ENCODE measurements around the gene DNAH9. TPM values are rescaled to one million over a fixed set of nuclear protein-coding genes. Genes with fewer than 3 reads are reported as not detected.
A peak's percentile ranks its signal among the peaks of the same experiment; 100 is the strongest.

The DNAH9 gene
- total RNA-seq, 1 donor from 2014 or later: 0.22 TPM

GRCh38 chr17:11738151-11738550 is 139.9 kb downstream of the DNAH9 start:
- ATAC-seq (no peak), DNase-seq (no peak)
- intact Hi-C loops (cut with micrococcal nuclease): no loop called here

GRCh38 chr17:11739351-11739750 is 141.1 kb downstream of the DNAH9 start:
- ATAC-seq (no peak), DNase-seq (no peak)
- intact Hi-C loops (cut with micrococcal nuclease): no loop called here

DNA sequence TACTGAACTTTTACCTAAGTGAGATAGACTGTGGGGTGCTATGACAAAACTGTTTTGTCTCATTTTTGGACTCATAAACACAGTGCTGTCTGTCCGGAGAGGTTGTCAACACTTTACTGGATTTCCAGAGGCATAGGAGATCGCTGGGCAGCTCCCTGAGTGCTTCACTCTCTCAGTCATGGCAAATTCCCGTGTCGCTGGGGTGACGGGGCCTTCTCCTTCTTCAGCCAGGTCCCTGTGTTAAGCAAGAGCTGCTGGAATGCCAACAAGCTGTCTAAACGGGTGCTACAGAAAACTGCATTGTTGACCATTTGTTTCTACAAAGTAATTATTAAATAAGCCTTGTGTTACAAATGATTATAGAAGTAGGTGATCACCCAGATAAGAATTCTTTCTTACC is 141.6 kb downstream of the DNAH9 start:
- no peak for DNase-seq
- intact Hi-C loops (cut with micrococcal nuclease): no loop called here
- no peak for ATAC-seq

DNA sequence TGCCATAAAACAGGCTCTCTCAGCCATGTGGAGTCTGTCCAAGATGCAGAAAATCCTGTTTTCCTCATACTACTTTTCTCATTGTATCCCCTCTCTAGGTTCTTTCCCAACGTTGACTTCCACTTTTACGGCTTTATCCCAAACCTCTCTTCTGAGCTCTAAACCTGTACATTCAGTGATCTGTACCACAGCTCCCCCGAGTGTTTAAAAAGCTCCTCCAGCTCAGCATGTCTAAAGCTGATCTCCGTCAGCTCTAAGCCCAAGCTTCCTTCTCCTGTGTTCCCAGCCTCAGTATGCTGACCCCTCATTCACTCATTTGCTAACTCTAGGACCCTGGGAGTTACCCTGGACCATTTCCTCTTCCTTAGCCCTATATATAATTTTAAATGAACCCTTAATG is 144.6 kb downstream of the DNAH9 start:
- no peak for ATAC-seq
- no peak for DNase-seq
- intact Hi-C loops (cut with micrococcal nuclease): no loop called here

DNA sequence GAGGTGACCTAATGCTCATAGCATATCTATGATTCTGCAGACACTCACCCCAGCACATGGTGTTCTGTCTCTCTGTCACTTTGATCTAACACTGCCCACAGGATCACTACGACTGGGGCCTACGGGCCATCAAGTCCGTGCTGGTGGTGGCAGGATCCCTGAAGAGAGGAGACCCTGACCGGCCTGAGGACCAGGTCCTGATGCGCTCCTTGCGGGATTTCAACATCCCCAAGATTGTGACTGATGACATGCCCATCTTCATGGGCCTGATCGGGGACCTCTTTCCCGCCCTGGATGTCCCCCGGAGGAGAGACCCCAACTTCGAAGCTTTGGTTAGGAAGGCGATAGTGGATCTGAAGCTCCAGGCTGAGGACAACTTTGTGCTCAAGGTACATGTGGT is 146.4 kb downstream of the DNAH9 start:
- intact Hi-C loops (cut with micrococcal nuclease): no loop called here
- DNase-seq: no peak

DNA sequence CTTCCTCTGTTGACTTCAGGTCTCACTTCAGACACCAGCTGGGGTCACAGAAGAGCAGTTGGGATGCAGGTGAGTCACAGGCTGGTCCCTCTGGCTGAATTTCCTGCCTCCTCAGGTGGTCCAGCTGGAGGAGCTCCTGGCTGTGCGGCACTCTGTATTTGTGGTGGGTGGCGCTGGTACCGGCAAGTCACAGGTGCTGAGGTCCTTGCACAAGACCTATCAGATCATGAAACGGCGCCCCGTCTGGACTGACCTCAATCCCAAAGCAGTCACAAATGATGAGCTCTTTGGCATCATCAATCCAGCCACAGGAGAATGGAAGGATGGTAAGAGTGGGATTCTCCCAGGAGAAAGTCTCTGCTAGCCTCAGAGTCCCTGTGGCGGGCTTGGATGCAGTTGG is 149.2 kb downstream of the DNAH9 start:
- DNase-seq (no peak), ATAC-seq (no peak)
- intact Hi-C loops (cut with micrococcal nuclease): no loop called here

More for the DNA sequence above, 146.4 kb downstream of the DNAH9 start:
- ATAC-seq: no peak

DNA sequence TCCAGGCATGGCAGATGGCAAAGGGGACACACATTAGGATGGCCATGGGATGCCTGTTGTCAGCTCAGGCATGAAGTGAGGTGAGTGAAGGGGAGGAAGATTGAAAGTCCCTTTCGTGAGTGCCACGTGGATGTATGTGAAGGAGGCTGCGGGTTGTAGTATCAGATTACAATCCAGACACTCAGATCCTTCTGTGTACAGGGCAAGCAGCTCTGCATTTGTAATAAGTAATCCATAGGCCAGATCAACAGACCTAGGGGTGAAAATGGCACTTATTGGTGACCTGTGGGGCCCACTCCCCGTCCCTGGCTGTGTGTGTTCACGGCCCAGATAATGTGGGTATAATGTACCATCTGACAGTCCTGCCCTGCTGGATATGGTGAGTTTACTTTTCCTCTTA is 159.5 kb downstream of the DNAH9 start:
- DNase-seq: no peak
- no peak for ATAC-seq
- intact Hi-C loops (cut with micrococcal nuclease): no loop called here

DNA sequence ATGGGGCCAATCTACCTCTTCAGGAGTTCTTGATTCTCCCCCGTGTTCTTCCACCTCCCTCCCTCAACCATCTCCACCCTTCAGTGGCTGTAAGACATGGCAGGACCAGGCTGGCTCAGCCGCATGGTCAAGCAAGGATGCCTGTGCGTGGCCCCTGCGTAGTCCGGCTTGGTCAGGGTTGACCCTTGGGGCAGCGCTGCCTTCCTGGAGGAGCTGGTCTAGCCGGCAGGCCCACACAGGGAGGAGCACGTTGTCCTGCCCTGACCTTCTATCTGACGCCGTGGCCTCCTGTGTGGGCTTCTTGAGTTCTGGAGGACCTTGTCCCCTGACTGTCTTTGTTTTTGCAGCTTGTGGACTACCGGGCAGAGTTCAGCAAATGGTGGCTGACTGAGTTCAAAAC is 169.8 kb downstream of the DNAH9 start:
- DNase-seq (no peak), ATAC-seq (no peak)
- intact Hi-C loops (cut with micrococcal nuclease): no loop called here

DNA sequence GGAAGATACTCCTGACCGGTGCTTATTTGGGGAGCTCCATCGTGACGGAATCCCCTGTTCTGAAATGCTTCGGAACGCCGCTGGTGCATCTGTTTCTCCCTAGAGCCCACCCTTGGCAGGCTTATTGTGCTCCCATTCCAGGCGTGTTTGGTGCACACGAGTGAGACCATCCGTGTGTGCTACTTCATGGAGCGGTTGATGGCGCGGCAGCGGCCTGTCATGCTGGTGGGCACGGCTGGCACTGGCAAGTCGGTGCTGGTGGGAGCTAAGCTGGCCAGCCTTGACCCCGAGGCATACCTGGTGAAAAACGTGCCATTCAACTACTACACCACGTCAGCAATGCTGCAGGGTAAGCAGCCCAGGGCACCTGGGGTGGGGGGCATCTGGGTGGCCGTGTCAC is 170.7 kb downstream of the DNAH9 start:
- intact Hi-C loops (cut with micrococcal nuclease): no loop called here
- DNase-seq: no peak
- ATAC-seq: no peak

DNA sequence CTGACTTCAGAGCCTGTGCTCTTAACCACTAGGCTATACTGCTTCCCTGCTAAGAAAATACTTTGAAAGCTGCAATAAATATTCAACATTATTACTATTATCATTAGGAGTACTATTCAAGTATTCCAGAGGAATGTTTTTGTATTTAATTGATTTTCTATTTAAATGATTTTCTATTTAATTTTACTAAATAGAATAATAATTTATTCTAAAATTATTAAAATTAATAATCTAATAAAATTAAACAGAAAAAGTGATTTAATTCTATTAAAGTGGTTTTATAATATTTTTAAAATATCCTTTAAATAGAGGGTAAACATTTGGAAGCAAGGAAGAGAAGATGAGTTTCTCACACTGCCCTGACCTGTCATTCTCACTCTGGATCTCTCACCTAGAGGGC is 173.8 kb downstream of the DNAH9 start:
- DNase-seq (no peak), ATAC-seq (no peak)
- intact Hi-C loops (cut with micrococcal nuclease): no loop called here

GRCh38 chr17:11779892-11780291 is 181.6 kb downstream of the DNAH9 start:
- DNase-seq: no peak
- ATAC-seq: no peak
- intact Hi-C loops (cut with micrococcal nuclease): no loop called here

DNA sequence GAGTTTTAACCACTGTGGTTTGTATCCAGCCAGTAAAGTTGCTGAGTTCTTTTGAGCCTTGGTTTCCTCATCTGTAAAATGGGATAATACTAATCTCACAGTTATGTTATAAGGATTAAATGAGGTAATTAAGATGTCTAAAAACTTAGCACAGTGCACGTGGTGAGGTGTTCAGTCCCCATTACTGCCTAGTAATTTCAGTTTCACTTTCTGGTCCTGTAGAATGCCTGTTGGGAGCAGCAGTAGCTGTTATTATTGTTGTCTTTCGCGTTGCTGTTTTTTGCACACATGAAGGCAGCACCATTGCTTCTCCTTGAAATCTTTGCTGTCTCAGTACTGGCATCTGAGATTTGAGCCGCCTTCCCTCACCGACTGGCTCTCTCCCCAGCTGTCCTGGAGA is 182.4 kb downstream of the DNAH9 start:
- no peak for ATAC-seq
- intact Hi-C loops (cut with micrococcal nuclease): no loop called here

GRCh38 chr17:11786711-11787438 is 188.6 kb downstream of the DNAH9 start:
- intact Hi-C loops (cut with micrococcal nuclease): no loop called here
- no peak for ATAC-seq
- no peak for DNase-seq

More for the DNA sequence above, 182.4 kb downstream of the DNAH9 start:
- DNase-seq: no peak

GRCh38 chr17:11795906-11796305 is 197.6 kb downstream of the DNAH9 start:
- DNase-seq (no peak), ATAC-seq (no peak)
- intact Hi-C loops (cut with micrococcal nuclease): no loop called here

DNA sequence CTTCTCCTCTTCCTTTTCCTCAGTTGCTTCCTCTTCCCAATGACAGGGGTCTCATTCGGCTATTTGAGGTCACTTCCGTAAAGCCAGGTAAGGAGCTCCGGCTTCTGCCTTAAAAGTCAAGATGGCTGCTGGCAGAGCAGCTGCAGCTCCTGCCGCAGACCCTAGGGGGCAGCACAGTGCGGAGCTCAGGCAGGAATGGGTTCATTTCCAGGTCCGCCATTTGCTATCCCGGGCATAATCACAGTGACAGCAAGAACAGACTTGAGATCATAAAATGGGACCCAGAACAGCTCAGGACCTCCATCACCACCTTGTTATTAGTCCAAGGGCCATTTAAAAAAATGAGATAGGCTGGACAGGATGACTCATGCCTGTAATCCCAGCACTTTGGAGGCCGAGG is 199.5 kb downstream of the DNAH9 start:
- ATAC-seq: no peak
- intact Hi-C loops (cut with micrococcal nuclease): no loop called here

DNA sequence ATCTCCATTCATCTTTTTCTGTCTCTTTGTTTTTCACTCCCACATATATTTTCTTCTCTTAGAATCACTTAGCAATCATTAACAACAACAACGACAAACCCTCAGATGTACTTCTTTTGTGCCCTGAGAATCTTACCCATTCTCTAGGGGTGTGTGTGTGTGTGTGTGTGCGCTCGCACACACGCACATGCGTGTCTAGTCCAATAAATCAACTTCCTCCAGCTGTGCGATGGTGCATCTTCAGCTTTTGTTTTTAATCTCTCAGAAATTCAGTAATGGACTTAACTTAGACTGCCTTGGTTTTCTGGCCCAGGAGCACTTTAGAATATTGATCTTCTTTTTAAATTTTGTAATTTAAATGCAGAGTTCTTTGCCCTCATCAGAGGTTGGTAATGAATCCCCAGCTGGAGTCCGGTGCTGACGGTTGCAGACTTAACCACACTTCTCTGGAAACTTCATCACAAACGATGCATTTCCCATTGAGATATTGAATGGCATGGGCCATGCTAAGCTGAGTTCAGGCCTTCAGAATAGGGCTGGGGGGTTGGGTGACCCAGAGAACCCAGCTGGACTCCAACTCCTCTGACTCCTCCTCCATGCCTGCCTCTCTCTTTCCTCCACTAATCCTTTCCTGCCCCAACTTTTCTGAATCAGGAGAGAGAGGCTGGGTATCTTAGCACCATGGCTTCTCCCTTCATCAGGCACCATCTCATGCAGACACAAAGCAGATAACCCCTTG is 205.1 kb downstream of the DNAH9 start:
- ATAC-seq (no peak), DNase-seq (no peak)
- intact Hi-C loops (cut with micrococcal nuclease): no loop called here

More for the DNA sequence above, 199.5 kb downstream of the DNAH9 start:
- DNase-seq: no peak

- intact Hi-C loops (cut with micrococcal nuclease): no loop called here
Observed at GRCh38 chr17:11805138-11805537, 206.9 kb downstream of the DNAH9 start.

GRCh38 chr17:11805952-11806351 is 207.7 kb downstream of the DNAH9 start:
- intact Hi-C loops (cut with micrococcal nuclease): no loop called here
- ATAC-seq (no peak), DNase-seq (no peak)

More at GRCh38 chr17:11805138-11805537, 206.9 kb downstream of the DNAH9 start:
- no peak for DNase-seq
- ATAC-seq: no peak

- intact Hi-C loops (cut with micrococcal nuclease): no loop called here
- ATAC-seq: no peak
- no peak for DNase-seq
Observed at GRCh38 chr17:11807606-11808005, 209.3 kb downstream of the DNAH9 start.

GRCh38 chr17:11813278-11813677 is 215.0 kb downstream of the DNAH9 start:
- intact Hi-C loops (cut with micrococcal nuclease): no loop called here
- DNase-seq (no peak), ATAC-seq (peak; percentile 38)

- DNase-seq (no peak), ATAC-seq (no peak)
- intact Hi-C loops (cut with micrococcal nuclease): no loop called here
Observed at GRCh38 chr17:11813871-11814270, 215.6 kb downstream of the DNAH9 start.
